Motor neuron (in vitro differentiated cells): ENCODE measurements around the gene CHN2. TPM values are rescaled to one million over a fixed set of nuclear protein-coding genes. Genes with fewer than 3 reads are reported as not detected.

ENCODE experiments used
- total RNA-seq, 8 experiments: library from RNA; unstranded; fragments of 300-600 nt; gene quantifications; 2 replicates each; pipeline versions ENCODE4 v1.2.3 to v1.2.4, GENCODE V29; 2022

CHN2 gene
- total RNA-seq, 8 experiments from 2014 or later = 2.6 to 28.8 (median 14.8) TPM

Other genes with a start within 250 kb of the CHN2 start
- gene TRIL, start 236.4 kb upstream of the CHN2 start, total RNA-seq = 1 to 10 TPM in 2 of 8 experiments, under 1 TPM in 6; 0.31 to 6.1 (median 0.78) TPM
- gene CPVL, start 48.2 kb upstream of the CHN2 start, total RNA-seq = 10 to 100 TPM in 3 of 8 experiments, 1 to 10 TPM in 5; 4.7 to 27.0 (median 6.8) TPM